ENCODE measurements around the gene CCDC187.

- TF ChIP-seq CTCF (IDR thresholded peaks at IDR 0.05) (no peak), KAT7 (CRISPR knock-in tag; IDR thresholded peaks at IDR 0.05; ENCODE audit: borderline replicate concordance) (no peak), PREB (CRISPR knock-in tag; IDR thresholded peaks at IDR 0.05; ENCODE audit: borderline replicate concordance) (no peak), SP1 (CRISPR knock-in tag; conservative IDR thresholded peaks at IDR 0.05) (no peak), ATF6 (CRISPR knock-in tag; IDR thresholded peaks at IDR 0.05) (no peak), PRRX2 (CRISPR knock-in tag; IDR thresholded peaks at IDR 0.05) (no peak), ZNF121 (CRISPR knock-in tag; IDR thresholded peaks at IDR 0.05) (no peak), USF2 (CRISPR knock-in tag; IDR thresholded peaks at IDR 0.05) (no peak)
Observed at GRCh38 chr9:136331556-136332481, 27.9 kb upstream of the CCDC187 start.
